ENCODE measurements around the gene FXYD7. TPM values are rescaled to one million over a fixed set of nuclear protein-coding genes. Genes with fewer than 3 reads are reported as not detected.

FXYD7 gene
- total RNA-seq, 2 donors from 2014 or later: 1.1 TPM; not detected in 1

DNA sequence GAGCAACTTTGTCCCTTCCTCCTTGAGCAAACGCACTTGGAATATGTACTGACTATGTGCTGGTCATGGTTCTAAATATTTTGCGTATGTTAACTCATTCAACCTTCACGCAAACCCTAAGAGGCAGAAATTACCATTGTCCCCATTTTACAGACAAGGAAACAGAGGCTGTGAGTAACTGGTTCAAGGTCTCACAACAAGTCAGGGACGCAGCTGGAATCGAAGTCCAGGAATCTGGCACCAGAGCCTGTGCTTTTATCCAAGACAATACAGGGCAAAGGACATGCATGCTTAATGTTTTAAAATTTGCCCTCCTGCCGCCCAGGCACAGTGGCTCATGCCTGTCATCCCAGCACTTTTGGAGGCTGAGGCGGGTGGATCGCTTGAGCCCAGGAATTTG, 16.6 kb downstream of the FXYD7 start:
- Histone ChIP-seq H3K36me3 (ENCODE audit: control insufficient read depth, insufficient read depth, low read length) (no peaks in the 10 kb centered on the region), H3K27me3 (ENCODE audit: control insufficient read depth, insufficient read depth, low read length, poor library complexity, severe bottlenecking) (peaks cover 10% of the 10 kb centered on the region), H3K4me1 (ENCODE audit: control insufficient read depth, insufficient read depth, low read length) (no peaks in the 10 kb centered on the region), H3K9ac (ENCODE audit: extremely low read depth, low read length, poor library complexity, severe bottlenecking) (no peak overlapping the region), H3K27ac (ENCODE audit: low read depth, low read length) (no peak overlapping the region), H3K4me3 (ENCODE audit: low read length) (no peak overlapping the region), H3K9me3 (ENCODE audit: control insufficient read depth, low read length) (peaks cover 6% of the 10 kb centered on the region)
- TF ChIP-seq, protein P1, sequence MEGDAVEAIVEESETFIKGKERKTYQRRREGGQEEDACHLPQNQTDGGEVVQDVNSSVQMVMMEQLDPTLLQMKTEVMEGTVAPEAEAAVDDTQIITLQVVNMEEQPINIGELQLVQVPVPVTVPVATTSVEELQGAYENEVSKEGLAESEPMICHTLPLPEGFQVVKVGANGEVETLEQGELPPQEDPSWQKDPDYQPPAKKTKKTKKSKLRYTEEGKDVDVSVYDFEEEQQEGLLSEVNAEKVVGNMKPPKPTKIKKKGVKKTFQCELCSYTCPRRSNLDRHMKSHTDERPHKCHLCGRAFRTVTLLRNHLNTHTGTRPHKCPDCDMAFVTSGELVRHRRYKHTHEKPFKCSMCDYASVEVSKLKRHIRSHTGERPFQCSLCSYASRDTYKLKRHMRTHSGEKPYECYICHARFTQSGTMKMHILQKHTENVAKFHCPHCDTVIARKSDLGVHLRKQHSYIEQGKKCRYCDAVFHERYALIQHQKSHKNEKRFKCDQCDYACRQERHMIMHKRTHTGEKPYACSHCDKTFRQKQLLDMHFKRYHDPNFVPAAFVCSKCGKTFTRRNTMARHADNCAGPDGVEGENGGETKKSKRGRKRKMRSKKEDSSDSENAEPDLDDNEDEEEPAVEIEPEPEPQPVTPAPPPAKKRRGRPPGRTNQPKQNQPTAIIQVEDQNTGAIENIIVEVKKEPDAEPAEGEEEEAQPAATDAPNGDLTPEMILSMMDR (conservative IDR thresholded peaks at IDR 0.05): no peak
- no peak for DNase-seq
- 84 to 91% methylated on average over 7 to 8 of the region's 8 CpGs for WGBS, 2 experiments (ENCODE audit: insufficient coverage in 1 of 2, insufficient read length in 1 of 2)
- peaks cover 4% of the 10 kb centered on the region for H3K4me1 Mint-ChIP-seq
- peaks cover 8% of the 10 kb centered on the region for H3K27me3 Mint-ChIP-seq (ENCODE audit: insufficient read depth)
- peaks cover 10% of the 10 kb centered on the region for H3K9me3 Mint-ChIP-seq
- peaks cover 49% of the 10 kb centered on the region for H3K36me3 Mint-ChIP-seq (ENCODE audit: low read depth)
- no peak overlapping the region for H3K27ac Mint-ChIP-seq
- H3K4me3 Mint-ChIP-seq: no peak overlapping the region

DNA sequence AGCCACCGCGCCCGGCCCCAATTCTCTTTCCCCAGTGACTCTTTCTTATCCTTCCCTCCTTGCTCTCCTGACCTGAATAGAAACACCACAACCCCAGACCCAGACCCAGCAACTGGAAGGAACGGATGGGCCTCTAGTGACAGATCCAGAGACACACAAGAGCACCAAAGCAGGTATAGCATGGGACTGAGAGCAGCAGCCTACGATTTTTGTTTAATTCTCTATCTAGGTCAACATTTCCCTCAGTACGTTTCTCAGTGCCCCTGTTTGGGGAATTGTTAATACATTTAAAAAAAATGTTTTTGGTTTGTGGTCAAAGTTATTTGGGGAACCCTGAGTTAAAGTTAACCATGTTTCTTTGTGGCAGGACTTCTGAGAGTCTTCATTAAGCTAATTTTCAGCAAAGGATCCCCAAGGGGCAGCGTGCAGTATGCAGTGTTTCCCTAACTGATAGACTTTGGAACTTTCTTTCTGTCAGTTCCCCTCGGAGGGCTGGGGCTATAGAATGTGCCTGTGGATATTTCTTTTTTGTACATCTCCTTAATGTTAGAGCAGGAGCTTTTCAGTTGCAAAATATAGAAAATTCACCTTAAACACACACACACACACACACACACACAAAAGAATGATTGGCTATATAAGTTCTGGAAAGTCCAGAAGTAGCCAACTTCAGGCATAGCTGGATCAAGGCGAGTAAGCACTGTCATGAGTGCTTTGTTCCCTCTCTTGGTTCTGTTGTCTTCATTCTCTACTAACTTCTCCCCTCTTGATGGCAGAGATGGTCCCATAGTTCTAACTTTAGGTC, 17.8 kb downstream of the FXYD7 start:
- no peak overlapping the region for H3K27ac Mint-ChIP-seq

DNA sequence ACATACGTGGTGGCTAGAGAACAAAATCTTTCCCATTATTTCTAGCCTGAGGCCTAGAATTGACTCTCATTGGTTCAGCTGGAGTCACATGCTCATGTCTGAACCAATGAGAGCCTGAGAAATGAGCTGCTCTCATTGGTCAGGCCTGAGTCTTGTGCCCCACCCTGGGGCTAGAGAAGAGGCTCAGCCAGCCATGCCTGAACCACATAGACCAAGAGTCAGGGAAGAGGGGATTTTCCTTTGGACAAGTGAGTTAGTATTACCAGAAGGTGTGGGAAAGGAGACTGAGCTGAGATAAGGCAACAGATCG, 18.3 kb downstream of the FXYD7 start:
- H3K27ac ChIP-seq (ENCODE audit: low read depth, low read length): no peak overlapping the region
- Mint-ChIP-seq H3K27ac (no peak overlapping the region), H3K9me3 (peaks cover 21% of the 10 kb centered on the region), H3K27me3 (ENCODE audit: insufficient read depth) (no peaks in the 10 kb centered on the region), H3K4me1 (no peaks in the 10 kb centered on the region), H3K36me3 (ENCODE audit: low read depth) (peaks cover 60% of the 10 kb centered on the region), H3K4me3 (no peak overlapping the region)
- H3K9me3 ChIP-seq (ENCODE audit: control insufficient read depth, low read length): peaks cover 22% of the 10 kb centered on the region
- H3K4me3 ChIP-seq (ENCODE audit: low read length): no peak overlapping the region
- WGBS, 2 experiments (ENCODE audit: insufficient coverage in 1 of 2, insufficient read length in 1 of 2): 94 to 98% methylated on average over 2 of the region's 2 CpGs
- H3K9ac ChIP-seq (ENCODE audit: extremely low read depth, low read length, poor library complexity, severe bottlenecking): no peak overlapping the region
- no peak for DNase-seq
- no peaks in the 10 kb centered on the region for H3K27me3 ChIP-seq (ENCODE audit: control insufficient read depth, insufficient read depth, low read length, poor library complexity, severe bottlenecking)
- no peaks in the 10 kb centered on the region for H3K36me3 ChIP-seq (ENCODE audit: control insufficient read depth, insufficient read depth, low read length)
- TF ChIP-seq, protein P1 (conservative IDR thresholded peaks at IDR 0.05): no peak
- no peaks in the 10 kb centered on the region for H3K4me1 ChIP-seq (ENCODE audit: control insufficient read depth, insufficient read depth, low read length)

More for the DNA sequence above, 17.8 kb downstream of the FXYD7 start:
- no peaks in the 10 kb centered on the region for H3K36me3 ChIP-seq (ENCODE audit: control insufficient read depth, insufficient read depth, low read length)
- no peaks in the 10 kb centered on the region for H3K4me1 Mint-ChIP-seq
- WGBS, 2 experiments (ENCODE audit: insufficient coverage in 1 of 2, insufficient read length in 1 of 2): 89 to 92% methylated on average over 1 to 9 of the region's 9 CpGs
- no peaks in the 10 kb centered on the region for H3K27me3 ChIP-seq (ENCODE audit: control insufficient read depth, insufficient read depth, low read length, poor library complexity, severe bottlenecking)
- no peak overlapping the region for H3K9ac ChIP-seq (ENCODE audit: extremely low read depth, low read length, poor library complexity, severe bottlenecking)
- TF ChIP-seq, protein P1 (conservative IDR thresholded peaks at IDR 0.05): no peak
- H3K36me3 Mint-ChIP-seq (ENCODE audit: low read depth): peaks cover 55% of the 10 kb centered on the region
- peaks cover 17% of the 10 kb centered on the region for H3K9me3 ChIP-seq (ENCODE audit: control insufficient read depth, low read length)
- no peaks in the 10 kb centered on the region for H3K4me1 ChIP-seq (ENCODE audit: control insufficient read depth, insufficient read depth, low read length)
- H3K9me3 Mint-ChIP-seq: peaks cover 16% of the 10 kb centered on the region
- no peak overlapping the region for H3K4me3 Mint-ChIP-seq
- no peaks in the 10 kb centered on the region for H3K27me3 Mint-ChIP-seq (ENCODE audit: insufficient read depth)
- no peak overlapping the region for H3K4me3 ChIP-seq (ENCODE audit: low read length)
- H3K27ac ChIP-seq (ENCODE audit: low read depth, low read length): no peak overlapping the region
- DNase-seq: no peak

Measured in endodermal cell (in vitro differentiated cells).